ENCODE results near the gene BANK1. TPM values are rescaled to one million over a fixed set of nuclear protein-coding genes. Genes with fewer than 3 reads are reported as not detected.

Gene BANK1
- total and polyA plus RNA-seq, 2 of the 8 experiments (the other 6 are each of a cell fraction or from before 2014, with no cell fraction given): 0.59 to 0.93 TPM

DNA sequence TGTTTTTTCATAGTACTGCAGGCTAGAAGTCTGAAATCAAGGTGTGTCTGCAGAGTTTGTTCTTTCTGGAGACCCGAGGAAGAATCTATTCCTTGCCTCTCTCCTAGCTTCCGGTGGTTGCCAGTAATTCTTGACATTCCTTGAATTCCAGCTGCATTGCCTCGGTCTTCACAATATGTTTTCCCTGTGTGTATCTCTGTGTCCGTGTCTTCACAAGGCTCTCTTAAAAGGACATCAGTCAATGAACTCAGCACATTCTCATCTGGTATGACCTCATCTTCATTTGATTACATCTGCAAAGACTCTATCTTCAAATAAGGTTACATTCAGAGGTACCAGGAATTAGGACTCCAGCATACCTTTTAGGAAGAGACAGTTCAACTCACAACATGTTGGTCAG, 163.4 kb downstream of the BANK1 start (continued):
- TF ChIP-seq HDAC6 (IDR thresholded peaks at IDR 0.05; ENCODE audit: low read depth, low read length): no peak
- TF ChIP-seq CBX8 (IDR thresholded peaks at IDR 0.05; ENCODE audit: borderline replicate concordance, low read depth, low read length): no peak
- no peak for TF ChIP-seq E2F6 (IDR thresholded peaks at IDR 0.05)
- no peak for TF ChIP-seq POLR2AphosphoS5 (IDR thresholded peaks at IDR 0.05; ENCODE audit: low read depth, low read length)
- TF ChIP-seq, protein P1, sequence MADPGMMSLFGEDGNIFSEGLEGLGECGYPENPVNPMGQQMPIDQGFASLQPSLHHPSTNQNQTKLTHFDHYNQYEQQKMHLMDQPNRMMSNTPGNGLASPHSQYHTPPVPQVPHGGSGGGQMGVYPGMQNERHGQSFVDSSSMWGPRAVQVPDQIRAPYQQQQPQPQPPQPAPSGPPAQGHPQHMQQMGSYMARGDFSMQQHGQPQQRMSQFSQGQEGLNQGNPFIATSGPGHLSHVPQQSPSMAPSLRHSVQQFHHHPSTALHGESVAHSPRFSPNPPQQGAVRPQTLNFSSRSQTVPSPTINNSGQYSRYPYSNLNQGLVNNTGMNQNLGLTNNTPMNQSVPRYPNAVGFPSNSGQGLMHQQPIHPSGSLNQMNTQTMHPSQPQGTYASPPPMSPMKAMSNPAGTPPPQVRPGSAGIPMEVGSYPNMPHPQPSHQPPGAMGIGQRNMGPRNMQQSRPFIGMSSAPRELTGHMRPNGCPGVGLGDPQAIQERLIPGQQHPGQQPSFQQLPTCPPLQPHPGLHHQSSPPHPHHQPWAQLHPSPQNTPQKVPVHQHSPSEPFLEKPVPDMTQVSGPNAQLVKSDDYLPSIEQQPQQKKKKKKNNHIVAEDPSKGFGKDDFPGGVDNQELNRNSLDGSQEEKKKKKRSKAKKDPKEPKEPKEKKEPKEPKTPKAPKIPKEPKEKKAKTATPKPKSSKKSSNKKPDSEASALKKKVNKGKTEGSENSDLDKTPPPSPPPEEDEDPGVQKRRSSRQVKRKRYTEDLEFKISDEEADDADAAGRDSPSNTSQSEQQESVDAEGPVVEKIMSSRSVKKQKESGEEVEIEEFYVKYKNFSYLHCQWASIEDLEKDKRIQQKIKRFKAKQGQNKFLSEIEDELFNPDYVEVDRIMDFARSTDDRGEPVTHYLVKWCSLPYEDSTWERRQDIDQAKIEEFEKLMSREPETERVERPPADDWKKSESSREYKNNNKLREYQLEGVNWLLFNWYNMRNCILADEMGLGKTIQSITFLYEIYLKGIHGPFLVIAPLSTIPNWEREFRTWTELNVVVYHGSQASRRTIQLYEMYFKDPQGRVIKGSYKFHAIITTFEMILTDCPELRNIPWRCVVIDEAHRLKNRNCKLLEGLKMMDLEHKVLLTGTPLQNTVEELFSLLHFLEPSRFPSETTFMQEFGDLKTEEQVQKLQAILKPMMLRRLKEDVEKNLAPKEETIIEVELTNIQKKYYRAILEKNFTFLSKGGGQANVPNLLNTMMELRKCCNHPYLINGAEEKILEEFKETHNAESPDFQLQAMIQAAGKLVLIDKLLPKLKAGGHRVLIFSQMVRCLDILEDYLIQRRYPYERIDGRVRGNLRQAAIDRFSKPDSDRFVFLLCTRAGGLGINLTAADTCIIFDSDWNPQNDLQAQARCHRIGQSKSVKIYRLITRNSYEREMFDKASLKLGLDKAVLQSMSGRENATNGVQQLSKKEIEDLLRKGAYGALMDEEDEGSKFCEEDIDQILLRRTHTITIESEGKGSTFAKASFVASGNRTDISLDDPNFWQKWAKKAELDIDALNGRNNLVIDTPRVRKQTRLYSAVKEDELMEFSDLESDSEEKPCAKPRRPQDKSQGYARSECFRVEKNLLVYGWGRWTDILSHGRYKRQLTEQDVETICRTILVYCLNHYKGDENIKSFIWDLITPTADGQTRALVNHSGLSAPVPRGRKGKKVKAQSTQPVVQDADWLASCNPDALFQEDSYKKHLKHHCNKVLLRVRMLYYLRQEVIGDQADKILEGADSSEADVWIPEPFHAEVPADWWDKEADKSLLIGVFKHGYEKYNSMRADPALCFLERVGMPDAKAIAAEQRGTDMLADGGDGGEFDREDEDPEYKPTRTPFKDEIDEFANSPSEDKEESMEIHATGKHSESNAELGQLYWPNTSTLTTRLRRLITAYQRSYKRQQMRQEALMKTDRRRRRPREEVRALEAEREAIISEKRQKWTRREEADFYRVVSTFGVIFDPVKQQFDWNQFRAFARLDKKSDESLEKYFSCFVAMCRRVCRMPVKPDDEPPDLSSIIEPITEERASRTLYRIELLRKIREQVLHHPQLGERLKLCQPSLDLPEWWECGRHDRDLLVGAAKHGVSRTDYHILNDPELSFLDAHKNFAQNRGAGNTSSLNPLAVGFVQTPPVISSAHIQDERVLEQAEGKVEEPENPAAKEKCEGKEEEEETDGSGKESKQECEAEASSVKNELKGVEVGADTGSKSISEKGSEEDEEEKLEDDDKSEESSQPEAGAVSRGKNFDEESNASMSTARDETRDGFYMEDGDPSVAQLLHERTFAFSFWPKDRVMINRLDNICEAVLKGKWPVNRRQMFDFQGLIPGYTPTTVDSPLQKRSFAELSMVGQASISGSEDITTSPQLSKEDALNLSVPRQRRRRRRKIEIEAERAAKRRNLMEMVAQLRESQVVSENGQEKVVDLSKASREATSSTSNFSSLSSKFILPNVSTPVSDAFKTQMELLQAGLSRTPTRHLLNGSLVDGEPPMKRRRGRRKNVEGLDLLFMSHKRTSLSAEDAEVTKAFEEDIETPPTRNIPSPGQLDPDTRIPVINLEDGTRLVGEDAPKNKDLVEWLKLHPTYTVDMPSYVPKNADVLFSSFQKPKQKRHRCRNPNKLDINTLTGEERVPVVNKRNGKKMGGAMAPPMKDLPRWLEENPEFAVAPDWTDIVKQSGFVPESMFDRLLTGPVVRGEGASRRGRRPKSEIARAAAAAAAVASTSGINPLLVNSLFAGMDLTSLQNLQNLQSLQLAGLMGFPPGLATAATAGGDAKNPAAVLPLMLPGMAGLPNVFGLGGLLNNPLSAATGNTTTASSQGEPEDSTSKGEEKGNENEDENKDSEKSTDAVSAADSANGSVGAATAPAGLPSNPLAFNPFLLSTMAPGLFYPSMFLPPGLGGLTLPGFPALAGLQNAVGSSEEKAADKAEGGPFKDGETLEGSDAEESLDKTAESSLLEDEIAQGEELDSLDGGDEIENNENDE (IDR thresholded peaks at IDR 0.05; ENCODE audit: insufficient replicate concordance, low read length): no peak
- no peak for TF ChIP-seq CBX5 (IDR thresholded peaks at IDR 0.05; ENCODE audit: low read depth, low read length)
- TF ChIP-seq EZH2 (IDR thresholded peaks at IDR 0.05; ENCODE audit: low read depth, low read length, severe bottlenecking): no peak
- TF ChIP-seq ATF3 (IDR thresholded peaks at IDR 0.05; ENCODE audit: insufficient read depth, low read depth, low read length): no peak
- no peak for TF ChIP-seq BCL11A (IDR thresholded peaks at IDR 0.05; ENCODE audit: low read depth in 2 of 2, low read length in 2 of 2)
- TF ChIP-seq YY1 (IDR thresholded peaks at IDR 0.05; ENCODE audit: low read depth, low read length): no peak
- no peak for TF ChIP-seq TAF1 (IDR thresholded peaks at IDR 0.05; ENCODE audit: low read depth, low read length)
